HG02623 (cell line): ENCODE measurements around the gene ITGAX.

Source experiments
- ATAC-seq: cut with Tn5 transposase; IDR thresholded peaks from one replicate; pipeline ENCODE4 v1.9.1; 2021; ENCODE audit warnings: moderate library complexity; ENCODE audit not compliant: unreplicated experiment

ITGAX gene

GRCh38 chr16:31371619-31372484, 16.9 kb downstream of the ITGAX start:
- no peak for ATAC-seq

- ATAC-seq: no peak
Observed at GRCh38 chr16:31373235-31373634, 18.3 kb downstream of the ITGAX start.

- no peak for ATAC-seq
Observed at GRCh38 chr16:31375231-31375630, 20.3 kb downstream of the ITGAX start.

- ATAC-seq: no peak
Observed at GRCh38 chr16:31376705-31377104, 21.7 kb downstream of the ITGAX start.

- ATAC-seq: no peak
Observed at GRCh38 chr16:31377210-31377903, 22.4 kb downstream of the ITGAX start.

- no peak for ATAC-seq
Observed at GRCh38 chr16:31380201-31380600, 25.2 kb downstream of the ITGAX start.

- no peak for ATAC-seq
Observed at GRCh38 chr16:31382485-31383161, 27.6 kb downstream of the ITGAX start.

GRCh38 chr16:31385680-31386079, 30.7 kb downstream of the ITGAX start:
- ATAC-seq: no peak

GRCh38 chr16:31386157-31386984, 31.4 kb downstream of the ITGAX start:
- ATAC-seq: no peak

GRCh38 chr16:31388535-31388934, 33.6 kb downstream of the ITGAX start:
- ATAC-seq: no peak

- no peak for ATAC-seq
Observed at GRCh38 chr16:31390504-31391041, 35.6 kb downstream of the ITGAX start.

GRCh38 chr16:31393056-31393455, 38.1 kb downstream of the ITGAX start, which contains the start of gene ITGAD:
Gene ITGAD (plus strand): TSS chr16:31393335. CDS start chr16:31393361, 26 bp downstream.
- ATAC-seq: no peak

- no peak for ATAC-seq
Observed at GRCh38 chr16:31395647-31396046, 40.7 kb downstream of the ITGAX start.

- no peak for ATAC-seq
Observed at GRCh38 chr16:31397096-31397660, 42.2 kb downstream of the ITGAX start.

- ATAC-seq: no peak
Observed at GRCh38 chr16:31397701-31398100, 42.7 kb downstream of the ITGAX start.

GRCh38 chr16:31400191-31400590, 45.2 kb downstream of the ITGAX start:
- no peak for ATAC-seq

GRCh38 chr16:31401436-31401835, 46.5 kb downstream of the ITGAX start:
- no peak for ATAC-seq

GRCh38 chr16:31402687-31403086, 47.7 kb downstream of the ITGAX start:
- no peak for ATAC-seq

GRCh38 chr16:31403590-31404352, 48.8 kb downstream of the ITGAX start:
- no peak for ATAC-seq
